H1 (cell line): ENCODE data around the gene RIBC2. TPM values are rescaled to one million over a fixed set of nuclear protein-coding genes. Genes with fewer than 3 reads are reported as not detected.
A peak's percentile ranks its signal among the peaks of the same experiment; 100 is the strongest.
"Not testable (repeated sequence)": the region's sequence is repeated elsewhere in the genome, so short reads cannot be mapped to it uniquely, and the experiment has no call there.

ENCODE experiments used
- CTCF ChIA-PET: fragments of 300-600 bp; sonication (Branson Sonifier 250); formaldehyde crosslinking; loops from one replicate; lab custom pipeline; 2021; ENCODE audit not compliant: partially characterized antibody; lab: Charles Lee
- POLR2A ChIA-PET: fragments of 300-600 bp; sonication (Branson Sonifier 250); formaldehyde crosslinking; loops from one replicate; lab custom pipeline; 2021; ENCODE audit warnings: inconsistent platforms; ENCODE audit not compliant: partially characterized antibody; lab: Charles Lee
- DNase-seq, 2 experiments: peaks; one replicate each; pipeline versions ENCODE4 v3.0.0 to v3.0.0-alpha.2; 2010 to 2022; ENCODE audit warnings: low spot score in 2 of 2, low read depth in 1 of 2, mixed read lengths in 1 of 2
- FAIRE-seq: peaks from 2 replicates; lab custom pipeline; 2011; peaks lifted over from hg19 to GRCh38; lab: Jason Lieb, UNC
- H2AFZ ChIP-seq: 2 replicates; pipeline ENCODE4 v1.8.1; 2012; ENCODE audit warnings: low read length, inconsistent platforms
- H2AK5ac ChIP-seq: 2 replicates; pipeline ENCODE4 v1.6.1; 2013; ENCODE audit warnings: low read depth, low read length
- H2BK120ac ChIP-seq: replicated peaks from 2 replicates; pipeline ENCODE3; 2013; ENCODE audit warnings: low read depth, low read length, inconsistent platforms
- H2BK12ac ChIP-seq: 2 replicates; pipeline ENCODE4 v1.6.1; 2013; ENCODE audit warnings: low read depth, low read length
- H2BK15ac ChIP-seq: 2 replicates; pipeline ENCODE4 v1.6.1; 2013; ENCODE audit warnings: low read length
- H2BK20ac ChIP-seq: 2 replicates; pipeline ENCODE4 v1.6.1; 2013; ENCODE audit warnings: low read length
- H2BK5ac ChIP-seq: 2 replicates; pipeline ENCODE4 v1.6.1; 2013; ENCODE audit warnings: low read depth, low read length
- H3K14ac ChIP-seq: 2 replicates; pipeline ENCODE4 v1.6.1; 2013; ENCODE audit warnings: inconsistent platforms; ENCODE audit not compliant: insufficient read length
- H3K18ac ChIP-seq: 2 replicates; pipeline ENCODE4 v1.6.1; 2013; ENCODE audit warnings: low read length; ENCODE audit errors: extremely low read depth
- H3K23ac ChIP-seq: 2 replicates; pipeline ENCODE4 v1.6.1; 2013; ENCODE audit warnings: inconsistent platforms; ENCODE audit not compliant: insufficient read length
- H3K23me2 ChIP-seq: 2 replicates; pipeline ENCODE4 v1.6.1; 2013; ENCODE audit warnings: low read depth, low read length
- H3K27ac ChIP-seq: 2 replicates; pipeline ENCODE4 v1.6.1; 2011; ENCODE audit warnings: low read depth, low read length, inconsistent platforms
- H3K27me3 ChIP-seq, 4 experiments: replicated peaks in 1 of 4; 1 replicate in 1 of 4; 2 replicates in 3 of 4; pipeline versions ENCODE4 v1.6.1 to v1.8.1; 2011 to 2013; ENCODE audit warnings: low read length in 3 of 4, mild to moderate bottlenecking in 3 of 4, inconsistent platforms in 2 of 4, mixed read lengths in 2 of 4, moderate library complexity in 1 of 4; ENCODE audit not compliant: control insufficient read depth in 3 of 4, insufficient read depth in 3 of 4; ENCODE audit errors: extremely low read depth in 1 of 4
- H3K36me3 ChIP-seq, 4 experiments: 2 replicates each; pipeline versions ENCODE4 v1.6.1 to v1.8.1; 2011 to 2013; ENCODE audit warnings: mild to moderate bottlenecking in 4 of 4, low read length in 3 of 4, moderate library complexity in 2 of 4, control low read depth in 1 of 4, inconsistent platforms in 1 of 4; ENCODE audit not compliant: insufficient read depth in 4 of 4, control insufficient read depth in 2 of 4
- H3K4ac ChIP-seq: replicated peaks from 2 replicates; pipeline ENCODE3; 2013; ENCODE audit warnings: low read length, low read depth, mixed read lengths, inconsistent platforms; ENCODE audit not compliant: insufficient read length
- H3K4me1 ChIP-seq, 4 experiments: replicated peaks in 1 of 4; 1 replicate in 1 of 4; 2 replicates in 3 of 4; pipeline versions ENCODE4 v1.6.1 to v1.8.1; 2011 to 2013; ENCODE audit warnings: low read length in 3 of 4, inconsistent platforms in 2 of 4, mixed read lengths in 1 of 4; ENCODE audit not compliant: insufficient read depth in 4 of 4, control insufficient read depth in 3 of 4
- H3K4me2 ChIP-seq, 2 experiments: 2 replicates each; pipeline versions ENCODE4 v1.6.1 to v1.8.1; 2011 to 2013; ENCODE audit warnings: low read depth in 2 of 2, low read length in 2 of 2, control low read depth in 1 of 2, inconsistent platforms in 1 of 2, mild to moderate bottlenecking in 1 of 2; ENCODE audit not compliant: insufficient read depth in 1 of 2
- H3K4me3 ChIP-seq, 4 experiments: fragments of 200-600, 300-600 bp in 1 of 4; sonication (generic), shearing (Covaris generic), sonication (Bioruptor Twin) in 1 of 4; 2 replicates each; pipeline versions ENCODE4 v1.5.1 to v1.8.1; 2011 to 2016; ENCODE audit warnings: low read length in 4 of 4, low read depth in 3 of 4, control low read depth in 2 of 4, inconsistent platforms in 2 of 4, mild to moderate bottlenecking in 2 of 4, mixed read lengths in 1 of 4, moderate library complexity in 1 of 4; ENCODE audit not compliant: insufficient read depth in 2 of 4; ENCODE audit errors: extremely low read depth in 1 of 4
- H3K56ac ChIP-seq: replicated peaks from 2 replicates; pipeline ENCODE3; 2013; ENCODE audit warnings: low read depth, mild to moderate bottlenecking, mixed read lengths, low read length, inconsistent platforms; ENCODE audit not compliant: insufficient read length
- H3K79me1 ChIP-seq: 2 replicates; pipeline ENCODE4 v1.6.1; 2013; ENCODE audit warnings: low read depth, low read length, control low read depth
- H3K79me2 ChIP-seq, 2 experiments: 2 replicates each; pipeline versions ENCODE4 v1.6.1 to v1.8.1; 2012 to 2013; ENCODE audit warnings: low read length in 2 of 2, mild to moderate bottlenecking in 2 of 2, inconsistent platforms in 1 of 2; ENCODE audit not compliant: insufficient read depth in 2 of 2, control insufficient read depth in 1 of 2
- H3K9ac ChIP-seq, 4 experiments: replicated peaks in 1 of 4; 1 replicate in 1 of 4; 2 replicates in 3 of 4; pipeline versions ENCODE4 v1.6.1 to v1.8.1; 2011 to 2013; ENCODE audit warnings: low read depth in 3 of 4, low read length in 3 of 4, control low read depth in 2 of 4, mild to moderate bottlenecking in 2 of 4, moderate library complexity in 2 of 4, inconsistent platforms in 1 of 4; ENCODE audit errors: extremely low read depth in 1 of 4
- H3K9me3 ChIP-seq, 2 experiments: 2 replicates each; pipeline versions ENCODE4 v1.6.1 to v1.8.1; 2012 to 2013; ENCODE audit warnings: mild to moderate bottlenecking in 2 of 2, moderate library complexity in 2 of 2, control low read depth in 1 of 2, inconsistent platforms in 1 of 2, low read depth in 1 of 2, low read length in 1 of 2, mixed read lengths in 1 of 2; ENCODE audit not compliant: insufficient read depth in 2 of 2
- H4K20me1 ChIP-seq, 2 experiments: replicated peaks in 1 of 2; 2 replicates each; pipeline versions ENCODE3 to v1.8.1; 2011 to 2013; ENCODE audit warnings: inconsistent platforms in 2 of 2, low read length in 2 of 2, mild to moderate bottlenecking in 1 of 2; ENCODE audit not compliant: insufficient read depth in 2 of 2, control insufficient read depth in 1 of 2
- H4K5ac ChIP-seq: 2 replicates; pipeline ENCODE4 v1.6.1; 2013; ENCODE audit warnings: low read length, low read depth, mixed read lengths, inconsistent platforms; ENCODE audit not compliant: insufficient read length
- H4K8ac ChIP-seq: 2 replicates; pipeline ENCODE4 v1.8.0; 2013; ENCODE audit warnings: mild to moderate bottlenecking, moderate library complexity, low read length, inconsistent platforms; ENCODE audit not compliant: insufficient read depth; ENCODE audit errors: extremely low read depth
- H4K91ac ChIP-seq: replicated peaks from 2 replicates; pipeline ENCODE3; 2013; ENCODE audit warnings: low read length, mixed read lengths, inconsistent platforms; ENCODE audit not compliant: insufficient read length
- CBX8 ChIP-seq: fragments of 300-800, 300-1000 bp; sonication (generic); IDR thresholded peaks from 2 replicates; pipeline ENCODE4 v1.7.1; 2016; ENCODE audit warnings: low read depth, low read length, borderline replicate concordance
- CTCF ChIP-seq, 3 experiments: IDR thresholded peaks; 1 replicate in 2 of 3; 2 replicates in 1 of 3; pipeline versions ENCODE4 v1.5.1 to v1.6.1; 2011; ENCODE audit warnings: low read length in 3 of 3, mild to moderate bottlenecking in 3 of 3, inconsistent platforms in 2 of 3, low read depth in 1 of 3, moderate library complexity in 1 of 3; ENCODE audit not compliant: insufficient read depth in 1 of 3; ENCODE audit errors: control extremely low read depth in 1 of 3
- MAX ChIP-seq: IDR thresholded peaks from 2 replicates; pipeline ENCODE4 v1.6.1; 2012; ENCODE audit warnings: inconsistent platforms
- RXRA ChIP-seq: IDR thresholded peaks from 2 replicates; pipeline ENCODE4 v1.6.1; 2011; ENCODE audit warnings: low read depth, mild to moderate bottlenecking, low read length, moderate library complexity; ENCODE audit not compliant: insufficient read depth
- SRF ChIP-seq: IDR thresholded peaks from 2 replicates; pipeline ENCODE4 v1.6.1; 2011; ENCODE audit warnings: mild to moderate bottlenecking, low read depth, low read length, moderate library complexity
- WGBS, 2 experiments: shearing (Covaris generic) in 1 of 2; methylation state at CpG; one replicate each; pipeline versions ENCODE4 v1.1.6 to v1.1.7; 2013 to 2015; ENCODE audit warnings: low lambda C conversion rate in 2 of 2, mixed read lengths in 2 of 2, inconsistent platforms in 1 of 2, low coverage in 1 of 2, missing lambda C conversion rate in 1 of 2; ENCODE audit not compliant: insufficient replicate concordance in 2 of 2, insufficient coverage in 1 of 2, insufficient read length in 1 of 2; ENCODE audit errors: extremely low coverage in 1 of 2, missing lambda C conversion rate in 1 of 2; 5-methylcytosine and 5-hydroxymethylcytosine counted together
- polyA plus RNA-seq, 7 experiments: library from polyadenylated mRNA; depleted of rRNA in 3 of 7; stranded (reverse) in 5 of 7; unstranded in 2 of 7; fragments of >200 nt in 5 of 7; fragments of 200-250 nt in 2 of 7; gene quantifications; 1 replicate in 5 of 7; 2 replicates in 1 of 7; 4 replicates in 1 of 7; pipeline versions ENCODE4 v1.2.1 to v1.2.3, GENCODE V29; 2011 to 2013; ENCODE audit warnings: missing spikeins in 2 of 7, mixed read lengths in 2 of 7
- total RNA-seq: library from RNA; stranded (reverse); fragmentation: NEBNext Ultra II Directional; extraction: Animal tissue kit (Norgen Biotek cat#: 25700); gene quantifications from 2 replicates; pipeline ENCODE4 v1.2.1, GENCODE V29; 2021

The RIBC2 gene
- total and polyA plus RNA-seq, 2 of the 8 experiments (the other 6 are each of a cell fraction or from before 2014, with no cell fraction given), result 0.79 to 2.1 TPM

GRCh38 chr22:45462034-45462655, 48.7 kb downstream of the RIBC2 start (continued):
- TF ChIP-seq CTCF (IDR thresholded peaks at IDR 0.05; ENCODE audit: control extremely low read depth in 1 of 3, insufficient read depth in 1 of 3, low read depth in 1 of 3, low read length in 3 of 3) (peak in 2 of 3 experiments; percentile 60 to 83; a peak in 3 of 4 replicates), RXRA (no peak), MAX (peak; percentile 20; the same call in 1 of the 2 replicates), SRF (no peak), CBX8 (no peak)

GRCh38 chr22:45463691-45464090, 50.2 kb downstream of the RIBC2 start:
- 93% methylated on average over 3 of the region's 3 CpGs; no CpG with 5 or more reads in 1 of the 2 experiments for WGBS, 2 experiments
- H3K79me1 ChIP-seq, FAIRE-seq, H3K4me3 ChIP-seq, H2BK20ac ChIP-seq, H3K9ac ChIP-seq, H3K36me3 ChIP-seq, H2BK5ac ChIP-seq, H3K56ac ChIP-seq, H3K4me1 ChIP-seq, H2AFZ ChIP-seq, H2AK5ac ChIP-seq, POLR2A ChIA-PET, H4K91ac ChIP-seq, H2BK12ac ChIP-seq, H3K4me2 ChIP-seq, H4K8ac ChIP-seq, H3K4ac ChIP-seq, H3K23ac ChIP-seq, H2BK15ac ChIP-seq, H3K23me2 ChIP-seq, H3K9me3 ChIP-seq, H2BK120ac ChIP-seq, H3K27ac ChIP-seq, H3K14ac ChIP-seq, H4K5ac ChIP-seq, H3K18ac ChIP-seq, H3K27me3 ChIP-seq, H3K79me2 ChIP-seq, DNase-seq, H4K20me1 ChIP-seq: not testable (repeated sequence)
- CTCF ChIA-PET, result interaction anchor here (2.6 kb wide), 1 partner anchor 11 kb away, joined by 16 read pairs; no protein-coding TSS in a partner anchor
